T-helper 2 cell treated with Interferon-gamma antibody and Interleukin-4, amounts not matched to agents 5 μg/mL and 100 μg/mL, for 36 hours (primary cell): ENCODE results near the gene PARD3.

Source experiments
- DNase-seq: peaks from one replicate; pipeline ENCODE4 v3.0.0; 2021; ENCODE audit warnings: low spot score
- H3K27ac Mint-ChIP-seq: one replicate; pipeline ENCODE4 v1.8.0; 2021; ENCODE audit warnings: mild to moderate bottlenecking, mixed read lengths
- H3K27me3 Mint-ChIP-seq: one replicate; pipeline ENCODE4 v1.8.0; 2021; ENCODE audit warnings: low read depth, mixed read lengths
- H3K36me3 Mint-ChIP-seq: one replicate; pipeline ENCODE4 v1.8.0; 2021; ENCODE audit warnings: low read depth, mixed read lengths
- H3K4me1 Mint-ChIP-seq: one replicate; pipeline ENCODE4 v1.8.0; 2021; ENCODE audit warnings: low read depth, mixed read lengths
- H3K4me3 Mint-ChIP-seq: one replicate; pipeline ENCODE4 v1.8.0; 2022; ENCODE audit warnings: mild to moderate bottlenecking, moderate library complexity, mixed read lengths
- H3K9me3 Mint-ChIP-seq: one replicate; pipeline ENCODE4 v1.8.0; 2021; ENCODE audit warnings: mixed read lengths

The PARD3 gene

DNA sequence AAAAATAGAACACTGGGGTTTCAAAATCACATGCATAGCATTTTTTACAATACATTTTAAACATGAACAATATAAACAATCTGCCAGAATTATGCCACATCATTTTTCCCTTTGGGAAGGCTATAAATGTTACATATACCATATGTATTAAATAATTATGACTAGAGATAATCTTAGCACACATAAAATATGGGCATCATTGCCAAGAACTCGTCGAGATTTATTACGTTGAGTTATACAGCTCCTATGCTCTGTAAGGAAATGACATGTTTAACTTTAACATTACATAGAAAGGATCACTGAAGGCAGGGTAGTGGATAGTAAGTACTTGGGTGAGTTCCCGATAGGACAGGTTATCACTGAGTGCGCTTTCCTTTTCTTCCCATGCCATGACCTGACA lies 267.8 kb downstream of the PARD3 start:
- Mint-ChIP-seq H3K27me3 (no peaks in the 10 kb centered on the region), H3K4me1 (no peaks in the 10 kb centered on the region), H3K27ac (no peak overlapping the region), H3K36me3 (no peaks in the 10 kb centered on the region), H3K4me3 (no peak overlapping the region), H3K9me3 (no peaks in the 10 kb centered on the region)
- no peak for DNase-seq

DNA sequence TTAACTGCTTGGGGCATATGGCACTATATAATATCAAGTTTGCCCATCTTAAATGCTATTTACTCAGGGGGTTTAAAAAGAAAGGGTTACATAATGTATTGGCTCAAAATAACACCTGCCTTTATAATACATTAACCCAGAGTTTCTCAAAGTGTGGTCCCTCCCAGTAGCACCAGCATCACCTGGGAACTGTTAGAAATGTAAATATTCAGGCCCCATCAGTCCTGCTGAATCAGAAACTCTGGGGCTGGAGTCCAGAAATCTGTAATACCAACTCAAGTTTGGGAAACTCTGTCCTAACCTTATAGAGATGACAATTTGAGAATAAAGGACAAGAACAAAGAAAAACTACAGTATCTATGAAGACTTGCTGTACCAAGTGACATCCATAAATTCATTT lies 270.7 kb downstream of the PARD3 start:
- Mint-ChIP-seq H3K27me3 (no peaks in the 10 kb centered on the region), H3K4me1 (peaks cover 4% of the 10 kb centered on the region), H3K36me3 (no peaks in the 10 kb centered on the region), H3K4me3 (no peak overlapping the region), H3K9me3 (no peaks in the 10 kb centered on the region), H3K27ac (no peak overlapping the region)
- no peak for DNase-seq

DNA sequence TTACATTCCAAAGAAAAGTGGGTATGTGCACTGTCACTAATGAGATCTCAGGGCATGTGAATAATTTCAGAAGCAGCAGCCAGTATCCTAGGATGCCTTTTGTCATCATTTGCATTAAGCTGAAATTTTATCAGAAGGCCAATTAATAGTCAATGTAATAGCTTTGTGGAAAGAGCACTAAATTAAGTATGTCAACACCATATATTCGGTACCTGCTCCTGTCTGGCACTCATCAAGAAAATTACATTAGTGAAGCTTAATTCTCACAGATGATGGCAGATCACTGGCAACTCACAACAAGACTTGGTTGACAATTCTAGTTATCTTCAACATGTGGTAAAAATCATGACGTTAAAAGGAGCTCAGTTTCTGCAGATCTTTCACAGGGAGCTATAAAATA lies 271.4 kb downstream of the PARD3 start:
- peaks cover 4% of the 10 kb centered on the region for H3K4me1 Mint-ChIP-seq
- H3K36me3 Mint-ChIP-seq: no peaks in the 10 kb centered on the region
- no peaks in the 10 kb centered on the region for H3K9me3 Mint-ChIP-seq
- no peak for DNase-seq
- no peak overlapping the region for H3K4me3 Mint-ChIP-seq
- no peaks in the 10 kb centered on the region for H3K27me3 Mint-ChIP-seq
- H3K27ac Mint-ChIP-seq: no peak overlapping the region

DNA sequence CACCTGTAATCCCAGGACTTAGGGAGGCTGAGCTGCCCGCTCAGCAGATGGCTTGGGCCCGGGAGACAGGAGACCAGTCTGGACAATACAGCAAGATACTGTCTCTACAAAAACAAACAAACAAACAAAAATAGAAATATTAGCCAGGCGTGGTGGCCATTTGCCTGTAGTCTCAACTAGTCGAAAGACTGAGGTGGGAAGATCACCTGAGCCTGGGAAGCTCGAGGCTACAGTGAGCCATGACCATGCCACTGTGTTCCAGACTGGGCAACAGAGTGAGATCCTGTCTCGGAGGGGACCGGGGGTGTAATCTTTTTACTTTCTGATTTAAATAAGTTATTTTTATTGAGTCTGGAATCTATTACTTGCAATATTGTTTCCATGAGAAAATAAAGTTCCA lies 274.6 kb downstream of the PARD3 start:
- no peak overlapping the region for H3K4me3 Mint-ChIP-seq
- no peaks in the 10 kb centered on the region for H3K36me3 Mint-ChIP-seq
- H3K4me1 Mint-ChIP-seq: peaks cover 17% of the 10 kb centered on the region
- no peaks in the 10 kb centered on the region for H3K27me3 Mint-ChIP-seq
- H3K27ac Mint-ChIP-seq: no peak overlapping the region
- H3K9me3 Mint-ChIP-seq: no peaks in the 10 kb centered on the region
- no peak for DNase-seq

DNA sequence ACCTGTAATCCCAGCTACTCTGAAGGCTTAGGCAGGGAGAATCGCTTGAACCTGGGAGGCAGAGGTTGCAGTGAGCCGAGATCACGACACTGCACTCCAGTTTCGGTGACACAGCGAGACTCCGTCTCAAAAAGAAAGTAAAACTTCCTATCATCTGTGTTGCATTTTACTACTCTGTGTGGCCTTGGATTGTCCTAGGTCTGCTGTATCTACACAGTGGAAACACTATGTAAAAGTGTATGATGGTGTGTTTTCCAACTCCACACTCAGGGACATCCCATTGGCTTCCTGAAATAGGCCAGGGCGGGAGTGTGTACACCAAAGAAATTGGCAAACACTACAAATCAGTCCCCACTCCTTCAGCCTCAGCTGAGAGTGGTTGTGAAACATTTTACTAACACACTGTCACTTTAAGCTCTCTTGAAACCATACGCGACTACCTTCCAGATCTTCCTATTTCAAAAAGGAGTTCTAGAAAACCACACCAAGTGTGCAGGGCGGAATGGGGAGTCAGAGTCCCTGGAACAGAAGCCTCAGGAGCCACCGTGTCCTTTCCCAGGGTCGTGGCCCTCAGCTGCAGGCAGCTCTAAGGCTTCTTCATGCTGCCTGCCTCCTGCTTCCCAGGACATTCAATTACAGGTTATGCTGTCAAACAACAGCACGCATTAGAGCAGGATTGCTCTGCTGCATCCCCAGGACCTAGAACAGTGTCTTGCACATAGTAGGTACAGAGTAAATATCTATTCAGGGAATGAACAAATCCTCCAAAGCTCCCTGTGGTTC lies 275.4 kb downstream of the PARD3 start:
- Mint-ChIP-seq H3K4me1 (peaks cover 17% of the 10 kb centered on the region), H3K9me3 (no peaks in the 10 kb centered on the region), H3K27me3 (no peaks in the 10 kb centered on the region), H3K36me3 (no peaks in the 10 kb centered on the region), H3K4me3 (no peak overlapping the region), H3K27ac (no peak overlapping the region)
- no peak for DNase-seq

DNA sequence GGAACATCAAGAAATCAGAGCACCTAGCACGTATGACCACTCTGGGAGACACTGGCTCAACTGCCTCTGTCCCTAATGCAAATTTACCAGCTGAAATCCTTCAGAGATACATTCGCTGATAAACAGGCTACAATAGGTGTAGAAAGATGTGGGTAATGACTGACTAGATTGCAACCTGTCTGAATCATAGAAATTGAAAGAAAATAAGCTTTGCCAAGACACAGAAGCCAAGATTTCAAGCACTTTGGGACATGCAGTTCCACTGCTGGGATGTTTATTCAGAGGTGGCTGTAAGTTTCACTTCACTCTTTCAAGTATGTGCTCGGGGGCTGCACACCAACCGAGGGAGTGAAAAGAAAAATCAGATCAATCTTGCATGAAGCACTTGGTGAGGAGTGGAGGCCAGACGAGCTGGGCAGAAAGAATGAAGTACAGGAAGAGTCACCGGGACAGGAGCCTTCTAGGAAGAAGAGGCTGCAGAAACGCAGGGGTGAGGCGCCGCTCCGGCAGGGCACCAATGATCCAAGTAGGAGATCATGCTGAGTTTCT lies 276.7 kb downstream of the PARD3 start:
- Mint-ChIP-seq H3K9me3 (no peaks in the 10 kb centered on the region), H3K36me3 (no peaks in the 10 kb centered on the region), H3K27ac (no peak overlapping the region), H3K4me1 (peaks cover 17% of the 10 kb centered on the region), H3K4me3 (no peak overlapping the region), H3K27me3 (no peaks in the 10 kb centered on the region)
- DNase-seq: no peak

DNA sequence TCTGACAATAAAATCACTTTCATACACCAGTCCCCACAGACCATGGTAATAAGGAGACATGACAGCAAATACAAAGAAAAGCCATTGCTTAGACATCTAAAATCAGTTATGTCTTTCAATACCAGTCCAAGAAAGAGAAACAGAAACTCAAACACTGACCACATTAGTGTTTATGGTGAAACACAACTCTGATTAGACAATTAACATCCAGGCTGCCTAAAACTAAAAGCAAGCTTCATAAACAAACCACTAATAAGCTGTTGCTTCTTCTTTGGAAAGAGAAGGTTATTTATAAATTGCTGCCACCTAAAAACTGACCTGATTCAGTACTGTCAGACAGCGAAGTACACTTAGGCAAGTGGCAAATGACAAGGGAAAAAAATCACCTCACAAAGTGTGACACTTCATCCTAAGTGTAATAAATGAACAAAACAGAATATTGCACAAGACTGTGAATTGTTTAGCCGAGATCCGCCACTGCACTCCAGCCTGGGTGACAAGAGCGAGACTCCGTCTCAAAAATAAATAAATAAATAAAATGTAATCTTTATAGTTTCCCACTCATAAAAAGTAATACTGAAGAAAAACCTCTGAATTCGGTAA lies 277.4 kb downstream of the PARD3 start:
- H3K4me3 Mint-ChIP-seq: no peak overlapping the region
- no peak for DNase-seq
- H3K27me3 Mint-ChIP-seq: no peaks in the 10 kb centered on the region
- no peaks in the 10 kb centered on the region for H3K9me3 Mint-ChIP-seq
- peaks cover 17% of the 10 kb centered on the region for H3K4me1 Mint-ChIP-seq
- peak overlapping the region; percentile 45 for H3K27ac Mint-ChIP-seq
- no peaks in the 10 kb centered on the region for H3K36me3 Mint-ChIP-seq

DNA sequence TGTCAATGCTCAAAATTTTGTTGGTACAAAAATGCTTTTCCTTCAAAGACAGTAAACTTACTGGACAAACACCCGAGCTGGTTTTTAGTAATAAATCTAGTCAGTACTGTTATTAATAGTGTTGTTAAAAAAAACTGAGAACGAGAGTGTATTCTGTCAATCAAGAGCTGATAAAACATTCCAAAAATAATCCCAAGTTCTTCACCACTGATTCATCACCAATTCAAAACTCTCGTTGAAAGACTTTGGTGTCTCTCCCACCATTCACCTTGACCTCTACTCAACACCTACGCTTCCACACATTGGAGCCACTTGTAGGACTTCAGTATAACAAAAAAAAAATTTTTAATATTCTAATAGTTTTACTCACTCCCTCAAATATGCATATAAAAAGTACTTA lies 279.2 kb downstream of the PARD3 start:
- DNase-seq: no peak
- no peaks in the 10 kb centered on the region for H3K27me3 Mint-ChIP-seq
- H3K36me3 Mint-ChIP-seq: no peaks in the 10 kb centered on the region
- H3K4me1 Mint-ChIP-seq: peaks cover 17% of the 10 kb centered on the region
- H3K4me3 Mint-ChIP-seq: no peak overlapping the region
- H3K27ac Mint-ChIP-seq: no peak overlapping the region
- H3K9me3 Mint-ChIP-seq: no peaks in the 10 kb centered on the region

DNA sequence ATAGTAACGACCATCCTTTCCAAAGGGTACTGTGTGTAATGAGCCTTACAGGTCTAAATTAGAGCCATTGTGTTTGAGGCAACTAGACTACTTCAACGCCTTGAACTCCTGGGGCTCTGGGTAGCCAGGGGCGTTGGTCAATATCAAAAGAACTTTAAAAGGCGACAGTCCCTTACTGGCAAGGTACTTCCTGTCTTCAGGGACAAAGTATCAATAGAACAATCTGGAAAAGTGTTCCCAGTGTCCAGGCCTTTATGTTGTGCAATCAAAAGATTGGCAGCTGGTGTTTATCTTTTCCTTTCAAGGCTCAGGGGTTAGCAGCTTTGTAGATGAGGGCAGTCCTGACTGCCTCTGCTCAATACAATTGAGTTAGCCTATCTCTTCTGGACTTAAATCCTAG lies 284.3 kb downstream of the PARD3 start:
- no peak for DNase-seq
- H3K27me3 Mint-ChIP-seq: no peaks in the 10 kb centered on the region
- H3K9me3 Mint-ChIP-seq: no peaks in the 10 kb centered on the region
- H3K36me3 Mint-ChIP-seq: no peaks in the 10 kb centered on the region
- no peaks in the 10 kb centered on the region for H3K4me1 Mint-ChIP-seq
- H3K4me3 Mint-ChIP-seq: no peak overlapping the region
- no peak overlapping the region for H3K27ac Mint-ChIP-seq

DNA sequence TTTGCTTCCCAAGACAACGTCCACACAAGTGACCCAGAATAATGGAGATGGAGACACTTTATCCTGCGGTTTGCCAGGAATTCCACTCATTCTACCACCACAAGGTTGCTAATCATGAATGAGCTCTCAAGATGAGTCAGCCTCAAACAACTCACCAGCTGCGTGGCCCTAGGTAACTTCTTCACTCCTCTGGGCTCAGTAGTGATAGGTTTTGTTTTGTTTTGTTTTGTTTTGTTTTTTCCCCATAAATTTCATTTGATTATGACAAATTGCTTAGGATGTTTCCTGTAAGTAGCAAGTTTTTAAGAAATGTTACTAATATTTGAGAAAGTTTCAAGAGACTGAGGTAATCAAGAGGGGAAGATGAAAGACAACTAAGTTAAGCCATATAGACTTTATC lies 286.8 kb downstream of the PARD3 start:
- Mint-ChIP-seq H3K4me1 (no peaks in the 10 kb centered on the region), H3K27me3 (no peaks in the 10 kb centered on the region), H3K9me3 (no peaks in the 10 kb centered on the region), H3K27ac (no peak overlapping the region), H3K4me3 (no peak overlapping the region), H3K36me3 (no peaks in the 10 kb centered on the region)
- no peak for DNase-seq

DNA sequence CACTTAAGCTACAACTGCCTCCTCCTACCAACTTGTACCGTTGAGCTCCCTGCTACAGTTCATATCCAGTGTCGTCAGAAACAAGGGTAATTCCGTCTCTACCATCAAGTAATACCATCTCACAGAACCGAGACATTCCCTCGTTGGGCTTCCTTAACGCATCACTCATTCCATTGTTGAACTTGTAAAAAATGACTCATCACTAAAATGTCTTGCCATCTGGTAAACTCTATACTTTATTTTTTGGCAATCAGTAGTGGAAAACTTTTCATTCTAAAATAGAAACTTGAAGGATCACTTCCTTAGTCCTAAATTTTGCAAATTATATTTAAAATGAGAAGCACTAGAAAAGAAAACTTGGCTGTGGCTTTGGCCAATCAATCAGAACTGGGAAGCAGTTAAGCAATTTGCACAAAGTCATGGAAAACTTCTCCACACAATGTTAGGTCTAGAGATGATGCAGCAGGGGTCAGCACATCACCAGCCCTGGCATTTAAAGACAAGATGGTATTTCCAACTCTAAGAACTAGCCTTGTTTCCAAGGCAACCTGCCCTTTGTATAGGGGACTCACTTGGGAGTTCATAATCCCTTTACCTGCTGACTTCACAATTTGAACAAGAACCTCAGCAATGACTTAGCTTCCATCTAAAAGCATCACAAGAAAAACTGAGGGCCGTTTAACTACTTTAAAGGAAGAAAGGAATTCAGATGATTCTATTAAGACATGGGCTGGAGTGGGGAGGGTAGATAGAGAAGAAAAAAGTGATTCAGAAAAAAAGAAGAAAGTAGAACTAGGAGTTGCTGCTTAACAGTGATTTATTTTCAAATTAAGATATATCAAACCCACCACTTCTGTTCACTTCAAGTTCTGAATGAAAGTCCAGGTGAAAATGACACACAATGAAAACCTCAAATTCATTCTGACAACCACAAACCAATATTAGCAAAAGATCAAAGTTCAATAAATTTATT lies 288.1 kb downstream of the PARD3 start:
- H3K4me1 Mint-ChIP-seq: no peaks in the 10 kb centered on the region

DNA sequence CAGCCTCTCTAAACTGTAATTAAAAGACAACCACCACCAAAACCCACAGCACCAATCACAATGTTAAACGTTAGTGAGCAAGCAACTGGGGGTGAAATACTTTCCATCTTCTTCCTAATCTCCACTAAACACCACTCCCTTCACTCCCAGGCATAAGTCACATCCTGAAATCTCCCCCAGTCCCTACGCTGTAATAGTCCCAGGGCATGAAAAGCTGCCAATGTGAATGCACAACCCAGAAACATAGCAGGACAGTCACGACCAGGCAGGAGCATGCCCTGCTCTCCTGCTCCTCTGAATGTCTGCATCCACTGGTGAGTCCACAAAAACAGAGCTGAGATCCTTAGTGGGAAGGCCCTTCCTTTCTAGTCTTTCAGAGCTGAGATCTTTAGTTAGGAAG lies 288.9 kb downstream of the PARD3 start:
- Mint-ChIP-seq H3K4me1 (no peaks in the 10 kb centered on the region), H3K27me3 (no peaks in the 10 kb centered on the region), H3K36me3 (no peaks in the 10 kb centered on the region), H3K4me3 (no peak overlapping the region), H3K9me3 (no peaks in the 10 kb centered on the region), H3K27ac (no peak overlapping the region)
- DNase-seq: no peak

More for the DNA sequence above, 288.1 kb downstream of the PARD3 start:
- H3K4me3 Mint-ChIP-seq: no peak overlapping the region
- no peaks in the 10 kb centered on the region for H3K36me3 Mint-ChIP-seq
- no peak for DNase-seq
- no peak overlapping the region for H3K27ac Mint-ChIP-seq
- no peaks in the 10 kb centered on the region for H3K27me3 Mint-ChIP-seq
- no peaks in the 10 kb centered on the region for H3K9me3 Mint-ChIP-seq

DNA sequence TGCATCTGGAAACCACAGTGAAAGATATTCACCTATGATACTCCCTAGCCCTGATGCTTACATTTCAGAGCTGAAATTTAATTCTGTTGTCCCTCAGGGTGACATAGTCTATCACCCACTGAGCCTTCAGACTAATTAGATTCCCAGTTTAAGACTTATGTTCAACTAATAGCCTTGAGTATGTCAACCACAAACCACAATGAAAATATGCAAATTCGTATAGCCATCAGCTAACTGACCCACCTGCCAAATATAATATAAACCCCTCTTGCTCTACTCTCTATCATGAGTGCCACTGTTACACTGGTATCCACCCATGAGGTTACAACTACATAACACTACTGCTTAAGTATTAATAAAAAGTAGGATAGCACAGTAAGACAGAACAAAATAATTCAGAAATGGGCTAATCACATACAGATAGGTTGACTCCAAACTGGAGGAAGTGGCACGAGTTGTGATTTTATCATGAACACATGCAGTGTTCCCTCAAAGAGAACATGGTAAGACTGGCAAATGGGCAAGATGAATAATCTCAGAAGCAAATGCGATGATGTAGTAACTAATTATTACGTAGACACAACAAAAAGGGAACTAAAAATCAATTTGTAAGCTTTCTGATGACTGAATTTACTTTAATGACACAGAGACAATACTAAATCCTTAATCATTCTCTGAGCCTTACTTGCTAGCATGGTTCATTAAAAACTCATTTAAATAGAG lies 290.6 kb downstream of the PARD3 start:
- Mint-ChIP-seq H3K27me3 (no peaks in the 10 kb centered on the region), H3K36me3 (no peaks in the 10 kb centered on the region), H3K4me3 (no peak overlapping the region), H3K9me3 (no peaks in the 10 kb centered on the region), H3K4me1 (no peaks in the 10 kb centered on the region), H3K27ac (no peak overlapping the region)
- DNase-seq: no peak
